Caco-2 (cell line): ENCODE measurements around the gene FASN. TPM values are rescaled to one million over a fixed set of nuclear protein-coding genes. Genes with fewer than 3 reads are reported as not detected.

ENCODE experiments used
- BruUV-seq: library from RNA; stranded (reverse); fragments of 400-500 nt; replicated peaks from 2 replicates; lab custom pipeline; 2021; lab: Mats Ljungman, UMichigan
- CTCF ChIA-PET: fragments of 300-600 bp; sonication (Branson Sonifier 250); formaldehyde crosslinking; loops from one replicate; lab custom pipeline; 2022; ENCODE audit warnings: antibody characterized with exemption; lab: Charles Lee
- POLR2A ChIA-PET: fragments of 300-600 bp; sonication (Branson Sonifier 250); formaldehyde crosslinking; loops from one replicate; lab custom pipeline; 2022; ENCODE audit warnings: antibody characterized with exemption; lab: Charles Lee
- DNase-seq, 2 experiments: peaks; one replicate each; pipeline versions ENCODE4 v3.0.0 to v3.0.0-alpha.2; 2020 to 2022
- H3K27me3 ChIP-seq: replicated peaks from 2 replicates; pipeline ENCODE4 v1.6.0; 2011; ENCODE audit warnings: low read length; ENCODE audit not compliant: control insufficient read depth, insufficient read depth
- H3K36me3 ChIP-seq: 2 replicates; pipeline ENCODE4 v1.5.1; 2011; ENCODE audit warnings: low read length; ENCODE audit not compliant: control insufficient read depth, insufficient read depth
- H3K4me1 ChIP-seq: fragments of 250-450 bp; sonication (Bioruptor Pico); 2 replicates; pipeline ENCODE4 v1.5.1; 2020; ENCODE audit warnings: mild to moderate bottlenecking
- H3K4me3 ChIP-seq: 2 replicates; pipeline ENCODE4 v1.5.1; 2011; ENCODE audit warnings: low read depth, mild to moderate bottlenecking, control low read depth, low read length
- H3K9me3 ChIP-seq: fragments of 250-450 bp; sonication (Bioruptor Pico); 2 replicates; pipeline ENCODE4 v1.5.1; 2020; ENCODE audit warnings: mild to moderate bottlenecking, moderate library complexity
- H3K27ac Mint-ChIP-seq: one replicate; pipeline ENCODE4 v1.8.0; 2022; ENCODE audit warnings: mixed read lengths; ENCODE audit not compliant: unreplicated experiment
- H3K27me3 Mint-ChIP-seq: one replicate; pipeline ENCODE4 v1.8.0; 2022; ENCODE audit warnings: mixed read lengths; ENCODE audit not compliant: insufficient read depth, unreplicated experiment
- H3K36me3 Mint-ChIP-seq: one replicate; pipeline ENCODE4 v1.8.0; 2022; ENCODE audit warnings: mild to moderate bottlenecking, mixed read lengths; ENCODE audit not compliant: insufficient read depth, unreplicated experiment
- H3K4me1 Mint-ChIP-seq: one replicate; pipeline ENCODE4 v1.8.0; 2022; ENCODE audit warnings: low read depth, mixed read lengths; ENCODE audit not compliant: unreplicated experiment
- H3K4me3 Mint-ChIP-seq: one replicate; pipeline ENCODE4 v1.8.0; 2022; ENCODE audit warnings: mild to moderate bottlenecking, moderate library complexity, mixed read lengths; ENCODE audit not compliant: unreplicated experiment
- H3K9me3 Mint-ChIP-seq: one replicate; pipeline ENCODE4 v1.8.0; 2022; ENCODE audit warnings: mixed read lengths; ENCODE audit not compliant: unreplicated experiment
- intact Hi-C: fragments of 100-400 bp; cut with micrococcal nuclease; formaldehyde crosslinking; loops from one replicate; pipeline ENCODE4 v1.10.0; 2022; ENCODE audit not compliant: unreplicated experiment
- total RNA-seq: library from RNA; stranded (reverse); gene quantifications from 2 replicates; pipeline ENCODE4 v1.2.3, GENCODE V29; 2022
- TF ChIP-seq, protein P1 (sequence below), 2 experiments: fragments of 200-600 bp in 1 of 2; IDR thresholded peaks; 1 replicate in 1 of 2; 2 replicates in 1 of 2; pipeline versions ENCODE4 v1.5.1 to v1.8.0; 2011 to 2022; ENCODE audit warnings: antibody characterized with exemption in 1 of 2, control low read depth in 1 of 2, inconsistent platforms in 1 of 2, low read depth in 1 of 2, low read length in 1 of 2, mild to moderate bottlenecking in 1 of 2, moderate library complexity in 1 of 2; ENCODE audit not compliant: insufficient read depth in 1 of 2, severe bottlenecking in 1 of 2, unreplicated experiment in 1 of 2

The FASN gene
- total RNA-seq, 1 experiment from 2014 or later: 330 TPM

DNA sequence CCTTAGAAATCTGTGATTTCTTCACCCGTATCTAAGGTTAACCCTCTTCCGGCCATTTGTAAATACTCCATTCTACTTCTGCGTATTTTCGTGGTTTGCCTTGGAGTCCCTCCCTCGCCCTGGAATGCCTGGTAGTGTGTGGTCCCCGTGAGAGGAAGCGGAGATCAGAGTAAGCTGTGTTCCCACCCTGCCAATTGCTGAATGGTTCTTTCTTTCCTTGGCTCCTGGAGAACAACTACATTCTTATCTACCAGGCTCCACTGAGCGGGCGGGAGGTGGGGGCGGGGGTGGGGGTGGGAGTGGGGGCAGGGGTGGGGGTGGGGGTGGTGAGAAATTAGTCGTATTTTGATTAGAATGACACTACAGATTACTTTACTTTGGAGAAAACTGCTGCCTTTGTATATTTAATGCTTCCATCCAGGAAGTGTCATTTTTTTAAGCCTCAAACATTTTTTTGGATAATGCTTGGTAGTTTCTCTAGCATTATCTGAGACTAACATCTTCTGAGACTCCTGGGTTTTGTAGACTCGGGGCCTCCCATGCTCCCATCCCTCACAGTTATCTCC, 20.9 kb upstream of the FASN start:
- POLR2A ChIA-PET: no interaction called here
- Mint-ChIP-seq H3K4me3 (no peak overlapping the region), H3K27me3 (no peaks in the 10 kb centered on the region), H3K9me3 (no peaks in the 10 kb centered on the region), H3K27ac (no peak overlapping the region), H3K4me1 (peaks cover 6% of the 10 kb centered on the region), H3K36me3 (peaks cover 5% of the 10 kb centered on the region)
- TF ChIP-seq, protein P1, sequence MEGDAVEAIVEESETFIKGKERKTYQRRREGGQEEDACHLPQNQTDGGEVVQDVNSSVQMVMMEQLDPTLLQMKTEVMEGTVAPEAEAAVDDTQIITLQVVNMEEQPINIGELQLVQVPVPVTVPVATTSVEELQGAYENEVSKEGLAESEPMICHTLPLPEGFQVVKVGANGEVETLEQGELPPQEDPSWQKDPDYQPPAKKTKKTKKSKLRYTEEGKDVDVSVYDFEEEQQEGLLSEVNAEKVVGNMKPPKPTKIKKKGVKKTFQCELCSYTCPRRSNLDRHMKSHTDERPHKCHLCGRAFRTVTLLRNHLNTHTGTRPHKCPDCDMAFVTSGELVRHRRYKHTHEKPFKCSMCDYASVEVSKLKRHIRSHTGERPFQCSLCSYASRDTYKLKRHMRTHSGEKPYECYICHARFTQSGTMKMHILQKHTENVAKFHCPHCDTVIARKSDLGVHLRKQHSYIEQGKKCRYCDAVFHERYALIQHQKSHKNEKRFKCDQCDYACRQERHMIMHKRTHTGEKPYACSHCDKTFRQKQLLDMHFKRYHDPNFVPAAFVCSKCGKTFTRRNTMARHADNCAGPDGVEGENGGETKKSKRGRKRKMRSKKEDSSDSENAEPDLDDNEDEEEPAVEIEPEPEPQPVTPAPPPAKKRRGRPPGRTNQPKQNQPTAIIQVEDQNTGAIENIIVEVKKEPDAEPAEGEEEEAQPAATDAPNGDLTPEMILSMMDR (IDR thresholded peaks at IDR 0.05; ENCODE audit: insufficient read depth in 1 of 2, low read depth in 1 of 2, low read length in 1 of 2, severe bottlenecking in 1 of 2, unreplicated experiment in 1 of 2): no peak
- no peak for DNase-seq
- Histone ChIP-seq H3K4me3 (no peak overlapping the region), H3K27me3 (no peaks in the 10 kb centered on the region), H3K36me3 (no peaks in the 10 kb centered on the region), H3K9me3 (no peaks in the 10 kb centered on the region), H3K4me1 (no peaks in the 10 kb centered on the region)
- BruUV-seq: no TSS peak
- intact Hi-C loops: no loop called here
- CTCF ChIA-PET: interaction anchor here (1.3 kb wide), 1 partner anchor 35 kb away, joined by 3 read pairs; no protein-coding TSS in a partner anchor

DNA sequence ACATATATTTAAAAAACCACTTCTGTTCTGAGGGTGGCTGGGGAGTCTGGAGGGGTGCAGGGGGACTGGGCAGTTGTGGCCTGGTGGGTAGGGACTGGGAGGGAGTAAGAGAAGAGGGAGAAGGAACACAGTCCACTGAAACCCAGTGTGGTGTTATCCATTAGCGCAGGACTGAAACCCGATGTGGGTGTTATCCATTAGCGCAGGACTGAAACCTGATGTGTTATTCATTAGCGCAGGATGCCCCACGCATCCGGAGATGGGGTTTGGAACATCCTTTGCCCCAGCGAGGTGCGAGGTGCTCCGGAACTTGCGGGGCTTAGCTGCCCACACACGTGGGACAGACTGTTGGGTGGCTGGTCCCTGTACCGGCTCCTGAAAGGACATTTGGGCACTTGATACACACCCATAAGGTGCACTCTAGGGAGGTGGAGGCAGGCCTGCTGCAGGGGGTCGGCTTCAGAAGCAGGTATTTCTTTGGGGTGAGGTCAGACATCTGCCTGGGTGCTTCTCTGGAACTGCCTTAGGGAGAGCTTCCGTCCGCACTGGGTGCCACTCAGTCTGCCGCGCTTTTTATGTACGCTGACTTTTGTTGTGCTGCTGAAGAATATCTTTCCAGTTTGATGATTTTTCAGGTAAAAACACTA, 20.3 kb upstream of the FASN start:
- ChIA-PET POLR2A (no interaction called here), CTCF (no interaction called here)
- TF ChIP-seq, protein P1 (IDR thresholded peaks at IDR 0.05; ENCODE audit: insufficient read depth in 1 of 2, low read depth in 1 of 2, low read length in 1 of 2, severe bottlenecking in 1 of 2, unreplicated experiment in 1 of 2): no peak
- no peak overlapping the region for H3K4me3 Mint-ChIP-seq
- H3K27me3 Mint-ChIP-seq: no peaks in the 10 kb centered on the region
- Histone ChIP-seq H3K36me3 (no peaks in the 10 kb centered on the region), H3K4me3 (no peak overlapping the region), H3K4me1 (no peaks in the 10 kb centered on the region), H3K9me3 (no peaks in the 10 kb centered on the region), H3K27me3 (no peaks in the 10 kb centered on the region)
- H3K4me1 Mint-ChIP-seq: peaks cover 6% of the 10 kb centered on the region
- H3K27ac Mint-ChIP-seq: no peak overlapping the region
- no peaks in the 10 kb centered on the region for H3K9me3 Mint-ChIP-seq
- DNase-seq: no peak
- H3K36me3 Mint-ChIP-seq: peaks cover 5% of the 10 kb centered on the region
- intact Hi-C loops: no loop called here
- no TSS peak for BruUV-seq

DNA sequence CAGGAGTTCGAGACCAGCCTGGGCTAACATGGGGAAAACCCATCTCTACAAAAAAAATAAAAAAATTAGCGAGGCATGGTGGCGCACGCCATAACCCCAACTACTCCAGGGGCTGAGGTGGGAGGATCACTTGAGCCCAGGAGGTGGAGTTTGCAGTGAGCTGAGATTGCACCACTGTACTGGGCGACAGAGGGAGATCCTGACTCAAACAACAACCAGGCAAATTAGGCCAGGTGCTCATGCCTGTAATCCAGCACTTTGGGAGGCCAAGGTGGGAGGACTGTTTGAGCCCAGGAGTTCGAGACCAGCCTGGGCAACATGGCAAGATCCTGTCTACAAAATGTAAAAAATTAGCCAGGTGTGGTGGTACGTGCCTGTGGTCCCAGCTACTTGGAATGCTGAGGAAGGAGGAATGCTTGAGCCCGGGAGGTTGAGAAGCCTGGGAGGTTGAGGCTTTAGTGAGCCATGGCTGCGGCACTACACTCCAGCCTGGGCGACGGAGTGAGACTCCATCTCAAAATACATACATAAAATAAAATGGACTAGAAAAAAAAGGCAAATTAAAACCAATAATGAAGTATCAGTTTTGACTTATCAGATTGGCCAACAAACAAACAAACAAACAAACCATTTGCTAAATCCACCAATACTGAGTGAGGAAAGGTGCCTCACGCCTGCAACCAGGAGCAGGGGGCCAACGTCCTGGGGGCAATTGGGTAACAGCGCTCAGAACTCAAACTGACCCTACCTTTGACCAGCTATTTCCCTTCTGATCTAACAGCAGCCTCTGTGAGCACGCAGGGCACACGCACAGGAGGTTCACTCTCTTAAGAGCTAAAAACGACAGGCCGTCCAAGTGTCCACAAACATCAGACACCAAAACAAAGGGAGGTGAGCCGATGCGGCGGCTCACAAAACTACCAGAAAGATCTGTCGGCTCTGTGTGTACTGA, 19.4 kb upstream of the FASN start:
- Mint-ChIP-seq H3K4me1 (peaks cover 6% of the 10 kb centered on the region), H3K27ac (no peak overlapping the region), H3K27me3 (no peaks in the 10 kb centered on the region), H3K4me3 (no peak overlapping the region), H3K9me3 (no peaks in the 10 kb centered on the region), H3K36me3 (peaks cover 5% of the 10 kb centered on the region)
- ChIA-PET POLR2A (no interaction called here), CTCF (interaction anchor here (1.0 to 1.7 kb wide), 2 partner anchors 11 to 35 kb away, joined by 3 to 5 read pairs; no protein-coding TSS in a partner anchor)
- Histone ChIP-seq H3K4me3 (no peak overlapping the region), H3K4me1 (no peaks in the 10 kb centered on the region), H3K36me3 (no peaks in the 10 kb centered on the region), H3K27me3 (no peaks in the 10 kb centered on the region), H3K9me3 (no peaks in the 10 kb centered on the region)
- TF ChIP-seq, protein P1 (IDR thresholded peaks at IDR 0.05; ENCODE audit: insufficient read depth in 1 of 2, low read depth in 1 of 2, low read length in 1 of 2, severe bottlenecking in 1 of 2, unreplicated experiment in 1 of 2): no peak
- intact Hi-C loops: no loop called here
- BruUV-seq: no TSS peak
- no peak for DNase-seq
